Upper lobe of right lung (tissue), 1 donor: ENCODE measurements around the gene STK36. TPM values are rescaled to one million over a fixed set of nuclear protein-coding genes. Genes with fewer than 3 reads are reported as not detected.

ENCODE experiments used
- ATAC-seq: fragments of 200-7000 bp; cut with Tn5 transposase; one replicate; pipeline ENCODE4 v1.9.1; 2020; ENCODE audit warnings: mild to moderate bottlenecking, moderate library complexity
- DNase-seq: peaks from one replicate; pipeline ENCODE4 v3.0.0-alpha.2; 2020
- H3K27ac ChIP-seq: fragments of 200-600 bp; one replicate; pipeline ENCODE4 v1.8.0; 2022
- H3K27me3 ChIP-seq: fragments of 200-600 bp; one replicate; pipeline ENCODE4 v1.8.0; 2022; ENCODE audit warnings: mild to moderate bottlenecking
- H3K36me3 ChIP-seq: fragments of 200-600 bp; one replicate; pipeline ENCODE4 v1.8.0; 2022
- H3K4me1 ChIP-seq: fragments of 200-600 bp; one replicate; pipeline ENCODE4 v1.8.0; 2022
- H3K4me3 ChIP-seq: fragments of 200-600 bp; one replicate; pipeline ENCODE4 v1.8.0; 2022; ENCODE audit warnings: mild to moderate bottlenecking
- H3K9me3 ChIP-seq: fragments of 200-600 bp; one replicate; pipeline ENCODE4 v1.8.0; 2022
- intact Hi-C: fragments of 100-400 bp; cut with DNase I; formaldehyde crosslinking; loops from one replicate; pipeline ENCODE4 v1.11.0; 2022
- total RNA-seq: library from RNA; stranded (reverse); fragmentation: NEBNext Ultra II Directional; extraction: Animal tissue kit (Norgen Biotek cat#: 25700); gene quantifications from one replicate; pipeline ENCODE4 v1.2.1, GENCODE V29; 2021
- TF ChIP-seq, protein P1 (sequence below): fragments of 200-600 bp; IDR thresholded peaks from one replicate; pipeline ENCODE4 v1.8.0; 2022; ENCODE audit warnings: antibody characterized with exemption
- donor health status: DM: no; HTN: yes; CAD: no; lungs with severe emphysema.

Gene STK36
- total RNA-seq, 1 donor from 2014 or later: 35.2 TPM

DNA sequence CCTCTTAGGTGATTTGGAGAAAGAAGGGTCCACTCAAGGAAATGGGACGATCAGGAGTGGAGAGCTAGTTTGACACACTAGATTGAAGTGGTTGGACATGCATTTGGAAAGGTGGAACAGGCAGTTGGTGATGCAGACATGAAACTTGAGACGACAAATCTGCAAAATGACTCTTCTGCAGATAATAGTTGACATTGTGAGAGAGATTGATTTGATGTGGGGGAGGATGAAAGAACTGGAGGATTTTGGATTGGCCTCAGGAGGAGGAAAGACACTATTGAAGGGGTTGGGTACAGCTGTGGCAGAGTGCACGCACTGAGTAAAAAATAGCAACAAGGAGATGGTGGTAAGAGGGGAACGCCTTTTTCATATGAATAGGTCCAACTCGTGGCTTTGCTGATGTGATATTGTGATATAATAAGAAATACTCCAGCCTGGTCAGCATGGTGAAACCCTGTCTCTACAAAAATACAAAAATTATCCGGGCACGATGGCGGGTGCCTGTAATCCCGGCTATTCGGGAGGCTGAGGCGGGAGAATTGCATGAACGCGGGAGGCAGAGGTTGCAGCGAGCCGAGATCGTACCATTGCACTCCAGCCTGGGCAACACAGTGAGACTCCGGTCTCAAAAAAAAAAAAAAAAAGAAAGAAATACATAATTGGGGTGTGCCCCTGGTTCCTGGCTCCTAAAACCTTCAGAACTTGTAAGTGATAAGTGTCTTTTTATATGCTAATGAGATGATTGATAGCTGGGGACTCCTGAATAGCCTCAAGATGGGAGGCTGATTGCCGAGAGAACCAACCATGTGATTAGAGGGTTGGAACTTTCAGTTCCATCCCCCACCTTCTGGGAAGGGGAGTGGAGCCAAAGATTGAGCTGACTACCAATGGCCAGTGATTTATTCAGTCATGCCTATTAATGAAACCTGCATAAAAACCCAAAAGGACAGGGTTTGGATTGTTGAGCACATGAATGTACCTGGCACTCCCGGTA, 48.5 kb downstream of the STK36 start:
- TF ChIP-seq, protein P1, sequence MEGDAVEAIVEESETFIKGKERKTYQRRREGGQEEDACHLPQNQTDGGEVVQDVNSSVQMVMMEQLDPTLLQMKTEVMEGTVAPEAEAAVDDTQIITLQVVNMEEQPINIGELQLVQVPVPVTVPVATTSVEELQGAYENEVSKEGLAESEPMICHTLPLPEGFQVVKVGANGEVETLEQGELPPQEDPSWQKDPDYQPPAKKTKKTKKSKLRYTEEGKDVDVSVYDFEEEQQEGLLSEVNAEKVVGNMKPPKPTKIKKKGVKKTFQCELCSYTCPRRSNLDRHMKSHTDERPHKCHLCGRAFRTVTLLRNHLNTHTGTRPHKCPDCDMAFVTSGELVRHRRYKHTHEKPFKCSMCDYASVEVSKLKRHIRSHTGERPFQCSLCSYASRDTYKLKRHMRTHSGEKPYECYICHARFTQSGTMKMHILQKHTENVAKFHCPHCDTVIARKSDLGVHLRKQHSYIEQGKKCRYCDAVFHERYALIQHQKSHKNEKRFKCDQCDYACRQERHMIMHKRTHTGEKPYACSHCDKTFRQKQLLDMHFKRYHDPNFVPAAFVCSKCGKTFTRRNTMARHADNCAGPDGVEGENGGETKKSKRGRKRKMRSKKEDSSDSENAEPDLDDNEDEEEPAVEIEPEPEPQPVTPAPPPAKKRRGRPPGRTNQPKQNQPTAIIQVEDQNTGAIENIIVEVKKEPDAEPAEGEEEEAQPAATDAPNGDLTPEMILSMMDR: no peak
- intact Hi-C loops: no loop called here
- peaks cover 12% of the 10 kb centered on the region for H3K4me1 ChIP-seq
- peaks cover 6% of the 10 kb centered on the region for H3K36me3 ChIP-seq
- H3K9me3 ChIP-seq: no peaks in the 10 kb centered on the region
- no peaks in the 10 kb centered on the region for H3K27me3 ChIP-seq
- H3K27ac ChIP-seq: no peak overlapping the region
- no peak overlapping the region for H3K4me3 ChIP-seq
- DNase-seq (no peak), ATAC-seq (no peak)

DNA sequence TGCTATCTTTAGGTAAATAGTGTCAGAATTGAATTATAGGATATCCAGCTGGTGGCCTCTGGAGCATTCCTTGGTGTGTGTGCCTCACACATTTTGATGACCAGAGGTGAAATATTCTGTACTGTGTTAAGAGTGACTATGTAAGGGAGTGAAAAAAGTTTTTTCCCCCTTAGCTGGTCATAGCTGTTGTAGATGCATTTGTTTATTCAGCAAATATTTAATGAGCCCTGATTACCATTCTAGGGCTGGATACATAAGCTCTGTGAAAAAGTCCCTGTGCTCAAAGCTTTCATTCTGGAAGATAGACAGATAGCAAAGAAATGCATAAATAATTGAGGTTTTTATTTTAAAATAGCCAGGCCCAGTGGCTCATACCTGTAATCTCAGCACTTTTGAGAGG, 49.6 kb downstream of the STK36 start:
- no peak overlapping the region for H3K27ac ChIP-seq

GRCh38 chr2:218721934-218722333, 50.0 kb downstream of the STK36 start:
- DNase-seq (no peak), ATAC-seq (no peak)
- peaks cover 9% of the 10 kb centered on the region for H3K4me1 ChIP-seq
- no peaks in the 10 kb centered on the region for H3K27me3 ChIP-seq
- H3K4me3 ChIP-seq: no peak overlapping the region
- TF ChIP-seq, protein P1: no peak
- H3K27ac ChIP-seq: no peak overlapping the region
- intact Hi-C loops: no loop called here
- peaks cover 12% of the 10 kb centered on the region for H3K9me3 ChIP-seq
- no peaks in the 10 kb centered on the region for H3K36me3 ChIP-seq

More for the DNA sequence above, 49.6 kb downstream of the STK36 start:
- ATAC-seq: no peak
- H3K4me3 ChIP-seq: no peak overlapping the region
- no peaks in the 10 kb centered on the region for H3K36me3 ChIP-seq
- intact Hi-C loops: no loop called here
- peaks cover 12% of the 10 kb centered on the region for H3K4me1 ChIP-seq
- no peaks in the 10 kb centered on the region for H3K27me3 ChIP-seq
- no peak for DNase-seq
- peaks cover 10% of the 10 kb centered on the region for H3K9me3 ChIP-seq
- TF ChIP-seq, protein P1: no peak

- Histone ChIP-seq H3K9me3 (peaks cover 14% of the 10 kb centered on the region), H3K27ac (no peak overlapping the region), H3K4me1 (peaks cover 5% of the 10 kb centered on the region), H3K27me3 (no peaks in the 10 kb centered on the region), H3K36me3 (no peaks in the 10 kb centered on the region), H3K4me3 (no peak overlapping the region)
- no peak for ATAC-seq
- intact Hi-C loops: no loop called here
- TF ChIP-seq, protein P1: no peak
- DNase-seq: no peak
Observed at GRCh38 chr2:218722419-218722818, 50.5 kb downstream of the STK36 start.

GRCh38 chr2:218722876-218723785, 51.2 kb downstream of the STK36 start:
- H3K27me3 ChIP-seq: no peaks in the 10 kb centered on the region
- peaks cover 5% of the 10 kb centered on the region for H3K4me1 ChIP-seq
- H3K9me3 ChIP-seq: peaks cover 18% of the 10 kb centered on the region
- intact Hi-C loops: no loop called here
- ATAC-seq (no peak), DNase-seq (no peak)
- no peak overlapping the region for H3K4me3 ChIP-seq
- TF ChIP-seq, protein P1: no peak
- H3K36me3 ChIP-seq: no peaks in the 10 kb centered on the region
- H3K27ac ChIP-seq: no peak overlapping the region
